Testis (tissue), 2 donors: Measurements from ENCODE around the gene PTPRN2.

Experiments used
- POLR2A ChIP-seq: fragments of 450-650 bp; IDR thresholded peaks from one replicate; pipeline ENCODE4 v1.6.1; 2017; ENCODE audit warnings: antibody characterized with exemption, mild to moderate bottlenecking, moderate library complexity
- TF ChIP-seq, protein P1 (sequence below), 3 experiments: fragments of 450-650 bp in 2 of 3; fragments of 200-600 bp in 1 of 3; sonication (generic) in 1 of 3; IDR thresholded peaks; one replicate each; pipeline ENCODE4 v1.5.1; 2016 to 2019; ENCODE audit warnings: antibody characterized with exemption in 3 of 3, mild to moderate bottlenecking in 2 of 3, moderate library complexity in 1 of 3

DNA sequence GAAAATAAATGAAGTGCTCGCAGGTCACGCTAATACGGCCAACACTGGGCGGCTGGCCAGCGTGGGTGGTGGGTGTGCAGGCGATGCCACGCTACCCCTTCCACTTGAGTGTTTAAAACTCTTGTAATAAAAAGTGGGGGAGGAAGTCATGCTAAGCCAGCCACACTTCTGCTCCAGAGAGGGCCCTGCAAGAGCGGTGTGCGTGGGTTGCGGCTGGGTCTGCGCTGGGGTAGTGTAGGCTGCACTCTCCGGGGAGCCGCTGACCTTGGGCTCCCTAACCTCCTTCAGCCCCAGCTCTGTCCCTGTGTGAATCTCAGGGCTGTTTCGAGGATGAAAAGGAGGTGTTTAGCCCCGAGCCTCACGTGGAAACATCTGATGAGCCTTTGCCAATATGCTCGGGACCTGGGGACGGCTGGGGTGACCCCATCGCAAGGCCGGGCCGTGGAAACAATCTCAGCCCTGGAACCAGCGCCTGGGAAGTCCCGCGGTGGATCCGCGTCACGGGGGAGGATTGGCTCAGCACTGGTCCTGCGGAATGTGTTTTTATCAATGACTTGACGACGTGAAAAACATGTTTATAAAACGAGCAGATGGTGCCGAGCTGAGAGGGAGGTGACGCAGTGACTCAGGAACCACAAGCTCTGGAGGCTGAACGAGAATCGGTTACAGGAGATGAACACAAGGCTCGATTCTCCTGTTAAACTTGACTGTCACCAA, 972.4 kb downstream of the PTPRN2 start:
- TF ChIP-seq, protein P1, sequence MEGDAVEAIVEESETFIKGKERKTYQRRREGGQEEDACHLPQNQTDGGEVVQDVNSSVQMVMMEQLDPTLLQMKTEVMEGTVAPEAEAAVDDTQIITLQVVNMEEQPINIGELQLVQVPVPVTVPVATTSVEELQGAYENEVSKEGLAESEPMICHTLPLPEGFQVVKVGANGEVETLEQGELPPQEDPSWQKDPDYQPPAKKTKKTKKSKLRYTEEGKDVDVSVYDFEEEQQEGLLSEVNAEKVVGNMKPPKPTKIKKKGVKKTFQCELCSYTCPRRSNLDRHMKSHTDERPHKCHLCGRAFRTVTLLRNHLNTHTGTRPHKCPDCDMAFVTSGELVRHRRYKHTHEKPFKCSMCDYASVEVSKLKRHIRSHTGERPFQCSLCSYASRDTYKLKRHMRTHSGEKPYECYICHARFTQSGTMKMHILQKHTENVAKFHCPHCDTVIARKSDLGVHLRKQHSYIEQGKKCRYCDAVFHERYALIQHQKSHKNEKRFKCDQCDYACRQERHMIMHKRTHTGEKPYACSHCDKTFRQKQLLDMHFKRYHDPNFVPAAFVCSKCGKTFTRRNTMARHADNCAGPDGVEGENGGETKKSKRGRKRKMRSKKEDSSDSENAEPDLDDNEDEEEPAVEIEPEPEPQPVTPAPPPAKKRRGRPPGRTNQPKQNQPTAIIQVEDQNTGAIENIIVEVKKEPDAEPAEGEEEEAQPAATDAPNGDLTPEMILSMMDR (IDR thresholded peaks at IDR 0.05) = no peak
- no peak for TF ChIP-seq POLR2A
